GM18951 (cell line): ENCODE results near the gene IFFO2.

Source experiments
- POLR2A ChIP-seq: IDR thresholded peaks from 4 replicates; pipeline ENCODE4 v1.6.1; 2011; ENCODE audit warnings: mild to moderate bottlenecking; ENCODE audit not compliant: insufficient read length, insufficient read depth; ENCODE audit errors: extremely low read depth
- in situ Hi-C: fragments of 300-500 bp; cut with MboI; formaldehyde crosslinking; loops from one replicate; pipeline ENCODE4 v1.12.0; 2022; ENCODE audit warnings: low sequenced_read_pairs, mixed read lengths, inconsistent platforms; ENCODE audit not compliant: unreplicated experiment

The IFFO2 gene

DNA sequence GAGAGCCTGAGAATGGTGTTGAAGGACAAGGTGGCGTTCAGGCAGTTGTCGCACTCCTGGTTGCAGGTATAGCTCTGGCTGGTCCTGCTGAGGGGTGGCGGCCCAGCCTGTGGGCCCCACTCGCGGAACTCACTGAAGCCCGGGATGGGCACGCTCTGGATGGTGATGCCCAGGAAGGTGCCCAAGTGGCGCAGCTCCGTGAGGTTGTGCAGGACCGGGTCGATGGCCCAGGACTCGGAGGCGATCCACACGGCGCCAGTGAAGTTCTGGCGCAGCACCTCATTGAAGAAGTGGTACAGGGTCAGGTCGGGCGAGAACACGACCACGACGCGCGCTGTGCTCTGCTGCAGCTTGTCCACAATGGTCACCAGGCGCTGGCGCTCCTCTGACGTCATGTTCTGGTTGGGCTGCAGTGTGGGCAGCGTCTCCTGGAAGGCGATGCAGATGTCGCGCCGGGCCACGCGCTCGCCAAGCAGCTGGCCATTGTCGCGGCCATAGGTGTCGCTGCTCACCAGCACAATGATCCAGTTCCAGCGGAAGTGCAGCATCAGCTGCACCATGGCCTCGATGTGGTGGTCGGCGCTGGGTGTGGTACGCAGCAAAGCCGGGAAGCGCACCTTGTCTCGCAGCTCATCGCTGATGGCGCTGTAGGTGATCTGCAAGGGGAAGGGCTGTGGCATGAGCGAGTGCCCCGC lies 102.0 kb downstream of the IFFO2 start:
- in situ Hi-C loops: no loop called here
- no peak for TF ChIP-seq POLR2A
